ENCODE results near the gene ABHD18. TPM values are rescaled to one million over a fixed set of nuclear protein-coding genes. Genes with fewer than 3 reads are reported as not detected.

ABHD18 gene
- polyA plus RNA-seq, 3 donors: 6.1 to 9.5 (median 6.4) TPM

DNA sequence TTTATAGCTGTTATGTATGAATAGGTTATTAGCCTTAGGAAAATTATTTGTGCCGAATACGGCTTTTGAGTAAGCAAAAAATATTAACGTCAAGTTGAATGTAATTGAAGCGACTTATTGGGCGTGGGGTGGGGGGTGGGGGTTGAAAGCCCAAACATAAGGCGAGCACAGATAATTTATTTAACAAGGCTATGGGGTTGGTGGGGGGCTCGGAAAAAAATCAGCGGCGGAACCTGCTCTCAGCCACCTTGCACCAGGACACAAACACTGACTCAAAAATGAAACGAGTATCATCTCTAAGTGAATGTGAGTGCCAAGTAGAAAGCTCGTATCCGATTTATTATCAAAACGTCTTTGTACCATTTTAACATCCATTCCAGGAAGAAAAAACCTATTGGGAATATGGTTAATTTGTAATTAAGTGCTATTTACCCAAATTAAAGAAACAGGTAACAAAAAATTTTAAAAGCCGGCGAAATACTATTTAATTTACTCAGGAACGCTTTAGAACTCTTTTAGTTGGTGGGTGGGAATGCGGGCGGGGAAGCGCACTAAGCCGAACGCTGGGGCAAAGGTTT is 95.0 kb downstream of the ABHD18 start:
- H3K9me3 Mint-ChIP-seq: peaks cover 0 to 2% (median 0%) of the 10 kb centered on the region in 7 donors
- WGBS (ENCODE audit: insufficient coverage): 26% methylated on average over 12 of the region's 21 CpGs
- H3K4me1 ChIP-seq (ENCODE audit: control insufficient read depth in 1 of 2, insufficient read depth in 2 of 2, low read length in 2 of 2): peaks cover 10 to 20% of the 10 kb centered on the region in 2 donors
- H3K4me1 Mint-ChIP-seq: peaks cover 13% of the 10 kb centered on the region
- H3K4me2 ChIP-seq (replicated peaks; ENCODE audit: extremely low read depth, low read length, poor library complexity, severe bottlenecking): peak overlapping the region; percentile 99
- peak overlapping the region; percentile 85 to 91 for H3K4me3 Mint-ChIP-seq
- peak overlapping the region; percentile 51 to 82 (median 52) for H3K4me3 ChIP-seq (replicated peaks in 1 of 3; ENCODE audit: low read depth in 2 of 3, low read length in 3 of 3)
- intact Hi-C loops (cut with micrococcal nuclease): loop anchor here (5.0 to 10.0 kb wide), 3 partner anchors 95 to 1035 kb away; partner anchors contain the start of genes ABHD18 (in 1 of the 2), C4orf33 (in 1 of the 2), MFSD8 (in 1 of the 2) and PGRMC2 (in 1 of the 2)
- H3K9ac ChIP-seq (ENCODE audit: insufficient read depth, low read length, poor library complexity, severe bottlenecking): peak overlapping the region; percentile 92
- H3K79me2 ChIP-seq (ENCODE audit: insufficient read depth, low read length): peaks cover 26% of the 10 kb centered on the region
- no peaks in the 10 kb centered on the region for H3K9me3 ChIP-seq (replicated peaks in 1 of 2; ENCODE audit: control insufficient read depth in 1 of 2, insufficient read depth in 1 of 2, low read length in 2 of 2)
- no peaks in the 10 kb centered on the region for H3K36me3 ChIP-seq (replicated peaks in 1 of 2; ENCODE audit: control insufficient read depth in 1 of 2, insufficient read depth in 2 of 2, low read length in 2 of 2)
- TF ChIP-seq, protein P1, sequence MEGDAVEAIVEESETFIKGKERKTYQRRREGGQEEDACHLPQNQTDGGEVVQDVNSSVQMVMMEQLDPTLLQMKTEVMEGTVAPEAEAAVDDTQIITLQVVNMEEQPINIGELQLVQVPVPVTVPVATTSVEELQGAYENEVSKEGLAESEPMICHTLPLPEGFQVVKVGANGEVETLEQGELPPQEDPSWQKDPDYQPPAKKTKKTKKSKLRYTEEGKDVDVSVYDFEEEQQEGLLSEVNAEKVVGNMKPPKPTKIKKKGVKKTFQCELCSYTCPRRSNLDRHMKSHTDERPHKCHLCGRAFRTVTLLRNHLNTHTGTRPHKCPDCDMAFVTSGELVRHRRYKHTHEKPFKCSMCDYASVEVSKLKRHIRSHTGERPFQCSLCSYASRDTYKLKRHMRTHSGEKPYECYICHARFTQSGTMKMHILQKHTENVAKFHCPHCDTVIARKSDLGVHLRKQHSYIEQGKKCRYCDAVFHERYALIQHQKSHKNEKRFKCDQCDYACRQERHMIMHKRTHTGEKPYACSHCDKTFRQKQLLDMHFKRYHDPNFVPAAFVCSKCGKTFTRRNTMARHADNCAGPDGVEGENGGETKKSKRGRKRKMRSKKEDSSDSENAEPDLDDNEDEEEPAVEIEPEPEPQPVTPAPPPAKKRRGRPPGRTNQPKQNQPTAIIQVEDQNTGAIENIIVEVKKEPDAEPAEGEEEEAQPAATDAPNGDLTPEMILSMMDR (IDR thresholded peaks at IDR 0.05): no peak
- peak overlapping the region; percentile 91 for H2AFZ ChIP-seq (ENCODE audit: insufficient read depth, low read depth, low read length, poor library complexity, severe bottlenecking)
- peaks cover 0 to 5% (median 2%) of the 10 kb centered on the region in 3 donors for H3K27me3 Mint-ChIP-seq (ENCODE audit: low read depth in 3 of 3)
- DNase-seq: no peak
- no peaks in the 10 kb centered on the region for H3K36me3 Mint-ChIP-seq
- no peaks in the 10 kb centered on the region for H3K27me3 ChIP-seq (ENCODE audit: control insufficient read depth in 2 of 2, insufficient read depth in 2 of 2, low read length in 2 of 2)
- H4K20me1 ChIP-seq (ENCODE audit: insufficient read depth, low read length): no peaks in the 10 kb centered on the region
- H3K27ac Mint-ChIP-seq: peak overlapping the region; percentile 71 to 92 (median 87)
- H3K27ac ChIP-seq (ENCODE audit: low read depth in 1 of 2, low read length in 2 of 2): peak overlapping the region; percentile 55 to 75

DNA sequence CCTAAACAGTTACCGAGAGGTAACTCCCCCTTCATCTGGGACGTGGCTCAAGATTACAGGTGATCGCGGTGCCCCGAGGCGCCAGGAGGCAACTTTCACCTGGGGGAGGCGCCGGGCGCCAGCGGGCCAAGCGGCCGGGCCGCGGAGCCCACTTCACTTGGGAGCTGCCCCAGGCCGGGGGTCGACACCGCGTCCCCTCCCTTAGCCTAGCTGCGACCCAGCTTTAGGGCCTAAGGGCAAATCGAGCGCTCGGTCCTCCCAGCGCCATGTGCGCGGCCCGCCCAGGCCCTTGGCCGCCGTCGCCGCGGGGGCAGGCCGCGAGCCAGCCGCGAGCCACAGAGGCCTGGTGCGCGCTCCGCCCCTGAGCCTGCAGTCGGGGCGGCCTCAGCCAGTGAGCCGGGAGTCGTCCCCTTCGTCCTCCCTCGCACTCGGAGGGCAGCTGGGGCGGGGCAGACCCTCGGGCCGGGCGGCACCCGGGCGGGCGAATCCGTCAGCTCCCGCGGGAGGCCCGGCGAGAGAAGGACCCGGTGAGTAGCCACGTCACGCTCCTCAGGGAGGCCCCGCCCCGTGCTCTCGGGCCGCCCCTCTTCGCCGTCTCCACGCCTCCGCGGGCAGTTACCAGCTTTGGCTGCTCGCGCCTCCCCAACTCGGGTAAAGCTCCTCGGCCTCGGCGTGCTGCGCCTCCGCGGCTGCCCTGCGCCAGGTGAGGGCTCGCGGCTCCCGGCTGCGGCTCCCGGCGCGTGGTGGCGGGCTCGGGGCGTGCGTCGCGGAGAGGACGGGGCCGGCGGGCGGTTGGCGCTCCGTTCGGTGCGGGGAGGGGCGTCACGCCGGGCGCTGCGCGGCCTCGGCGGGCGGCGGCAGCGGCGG is 95.7 kb downstream of the ABHD18 start, which contains the start of gene LARP1B:
TSS of gene LARP1B (plus strand) at position 614 of the 867 bp plus-strand sequence. CDS start 13,640 bp downstream, outside the sequence.
- Mint-ChIP-seq H3K27ac (peak within 1 kb of the TSS; percentile 71 to 92 (median 87)), H3K9me3 (peaks cover 0 to 2% (median 0%) of the 10 kb centered on the region in 7 donors), H3K27me3 (ENCODE audit: low read depth in 3 of 3) (peaks cover 0 to 5% (median 2%) of the 10 kb centered on the region in 3 donors), H3K36me3 (no peaks in the 10 kb centered on the region), H3K4me3 (peak within 1 kb of the TSS; percentile 85 to 92), H3K4me1 (peaks cover 13% of the 10 kb centered on the region)
- H3K27me3 ChIP-seq (ENCODE audit: control insufficient read depth in 2 of 2, insufficient read depth in 2 of 2, low read length in 2 of 2): no peaks in the 10 kb centered on the region
- H2AFZ ChIP-seq (ENCODE audit: insufficient read depth, low read depth, low read length, poor library complexity, severe bottlenecking): peak within 1 kb of the TSS; percentile 91
- peaks cover 29% of the 10 kb centered on the region for H3K79me2 ChIP-seq (ENCODE audit: insufficient read depth, low read length)
- H3K4me3 ChIP-seq (replicated peaks in 1 of 3; ENCODE audit: low read depth in 2 of 3, low read length in 3 of 3): peak within 1 kb of the TSS; percentile 51 to 82 (median 52)
- H4K20me1 ChIP-seq (ENCODE audit: insufficient read depth, low read length): no peaks in the 10 kb centered on the region
- H3K36me3 ChIP-seq (replicated peaks in 1 of 2; ENCODE audit: control insufficient read depth in 1 of 2, insufficient read depth in 2 of 2, low read length in 2 of 2): no peaks in the 10 kb centered on the region
- H3K27ac ChIP-seq (ENCODE audit: low read depth in 1 of 2, low read length in 2 of 2): peak within 1 kb of the TSS; percentile 55 to 75
- peak within 1 kb of the TSS; percentile 99 for H3K4me2 ChIP-seq (replicated peaks; ENCODE audit: extremely low read depth, low read length, poor library complexity, severe bottlenecking)
- H3K9me3 ChIP-seq (replicated peaks in 1 of 2; ENCODE audit: control insufficient read depth in 1 of 2, insufficient read depth in 1 of 2, low read length in 2 of 2): no peaks in the 10 kb centered on the region
- TF ChIP-seq, protein P1 (IDR thresholded peaks at IDR 0.05): no peak
- peaks cover 10 to 20% of the 10 kb centered on the region in 2 donors for H3K4me1 ChIP-seq (ENCODE audit: control insufficient read depth in 1 of 2, insufficient read depth in 2 of 2, low read length in 2 of 2)
- H3K9ac ChIP-seq (ENCODE audit: insufficient read depth, low read length, poor library complexity, severe bottlenecking): peak within 1 kb of the TSS; percentile 92
- under 1% methylated on average over 112 of the region's 112 CpGs for WGBS (ENCODE audit: insufficient coverage)
- intact Hi-C loops (cut with micrococcal nuclease): loop anchor here (5.0 to 10.0 kb wide), 3 partner anchors 96 to 1034 kb away; partner anchors contain the start of genes ABHD18 (in 1 of the 2), C4orf33 (in 1 of the 2), MFSD8 (in 1 of the 2) and PGRMC2 (in 1 of the 2)
- peak; percentile 85 to 89 (median 85) for DNase-seq

Measured in CD14-positive monocyte (primary cell).